ENCODE measurements around the gene ATP9A.

GRCh38 chr20:51610111-51610510, 158.1 kb downstream of the ATP9A start:
- TF ChIP-seq CTCF (conservative IDR thresholded peaks at IDR 0.05 in 1 of 2, IDR thresholded peaks at IDR 0.05 in 1 of 2; ENCODE audit: extremely low read depth in 1 of 2, insufficient read depth in 1 of 2, low read depth in 1 of 2, low read length in 2 of 2) (no peak), EZH2 (IDR thresholded peaks at IDR 0.05; ENCODE audit: borderline replicate concordance, low read length) (no peak)

Measured in mammary epithelial cell (primary cell).